NCI-H2196 treated with DMSO at 0.1 percent for 48 hours (cell line): ENCODE results near the gene MYOZ3.

Experiments
- DNase-seq: peaks from one replicate; lab custom pipeline; 2025; ENCODE audit not compliant: unreplicated experiment; lab: John Stamatoyannopoulos, UW

The MYOZ3 gene

GRCh38 chr5:150626853-150627276, 34.2 kb upstream of the MYOZ3 start:
- DNase-seq, result no peak

DNA sequence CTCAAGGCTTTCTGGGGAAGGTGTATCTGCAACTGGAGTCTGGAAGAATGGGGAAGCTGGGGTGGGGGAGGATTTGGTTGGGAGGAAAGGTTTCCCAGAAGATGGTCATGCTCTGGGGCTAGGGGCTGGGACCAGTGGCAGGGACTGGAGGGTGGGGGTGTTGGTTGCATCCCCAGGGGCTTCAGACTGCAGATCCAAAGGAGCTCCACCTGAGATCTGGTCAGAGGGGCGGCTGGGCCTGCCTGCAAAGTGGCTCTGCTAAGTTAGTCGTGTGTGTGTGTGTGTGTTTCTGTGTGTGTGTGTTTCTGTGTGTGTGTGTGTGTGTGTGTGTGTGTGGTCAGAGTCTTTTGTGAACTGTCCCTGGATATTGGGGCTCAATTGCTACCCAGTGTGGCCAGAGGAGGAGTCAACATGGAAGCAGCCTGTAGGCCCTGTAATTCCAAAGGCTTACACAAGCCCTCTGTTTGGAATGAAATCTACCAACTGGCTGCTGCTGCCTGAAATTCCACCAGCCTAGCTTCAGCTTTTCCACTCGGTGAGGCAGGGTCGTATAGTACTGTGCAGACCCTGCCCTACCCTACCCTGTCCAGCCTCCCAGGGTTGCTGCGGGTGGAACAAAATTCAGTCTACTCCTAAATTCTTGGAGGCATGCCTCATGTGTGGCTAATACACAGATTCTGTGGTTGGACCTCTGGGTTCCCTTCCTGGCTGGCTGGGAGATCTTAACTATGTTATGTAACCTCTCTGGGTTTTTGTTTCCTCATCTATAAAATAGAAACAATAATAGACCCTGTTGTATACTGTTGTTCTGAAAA, 33.1 kb upstream of the MYOZ3 start:
- no peak for DNase-seq

DNA sequence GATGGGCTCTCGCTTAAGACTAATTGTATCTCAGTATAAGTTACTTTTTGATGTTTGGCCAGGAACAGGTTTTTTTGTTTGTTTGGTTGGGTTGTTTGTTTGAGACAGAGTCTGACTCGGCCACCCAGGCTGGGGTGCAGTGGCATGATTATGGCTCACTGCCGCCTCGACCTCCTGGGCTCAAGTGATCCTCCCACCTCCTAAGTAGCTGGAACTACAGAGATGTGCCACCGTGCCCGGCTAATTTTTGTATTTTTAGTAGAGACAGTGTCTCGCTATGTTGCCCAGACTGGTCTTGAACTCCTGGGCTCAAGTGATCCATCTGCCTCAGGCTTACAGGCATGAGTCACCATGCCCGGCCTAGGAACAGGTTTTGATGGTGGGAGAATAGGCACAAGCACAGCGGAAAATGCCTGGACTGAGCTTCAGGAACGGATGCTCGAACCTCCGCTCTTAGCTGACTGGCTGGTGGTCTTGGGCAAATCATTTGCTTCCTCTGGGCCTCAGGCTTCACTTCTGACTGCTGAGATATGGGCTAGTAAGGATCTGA, 32.0 kb upstream of the MYOZ3 start:
- DNase-seq, result no peak

GRCh38 chr5:150630016-150630415, 31.0 kb upstream of the MYOZ3 start:
- DNase-seq, result no peak

DNA sequence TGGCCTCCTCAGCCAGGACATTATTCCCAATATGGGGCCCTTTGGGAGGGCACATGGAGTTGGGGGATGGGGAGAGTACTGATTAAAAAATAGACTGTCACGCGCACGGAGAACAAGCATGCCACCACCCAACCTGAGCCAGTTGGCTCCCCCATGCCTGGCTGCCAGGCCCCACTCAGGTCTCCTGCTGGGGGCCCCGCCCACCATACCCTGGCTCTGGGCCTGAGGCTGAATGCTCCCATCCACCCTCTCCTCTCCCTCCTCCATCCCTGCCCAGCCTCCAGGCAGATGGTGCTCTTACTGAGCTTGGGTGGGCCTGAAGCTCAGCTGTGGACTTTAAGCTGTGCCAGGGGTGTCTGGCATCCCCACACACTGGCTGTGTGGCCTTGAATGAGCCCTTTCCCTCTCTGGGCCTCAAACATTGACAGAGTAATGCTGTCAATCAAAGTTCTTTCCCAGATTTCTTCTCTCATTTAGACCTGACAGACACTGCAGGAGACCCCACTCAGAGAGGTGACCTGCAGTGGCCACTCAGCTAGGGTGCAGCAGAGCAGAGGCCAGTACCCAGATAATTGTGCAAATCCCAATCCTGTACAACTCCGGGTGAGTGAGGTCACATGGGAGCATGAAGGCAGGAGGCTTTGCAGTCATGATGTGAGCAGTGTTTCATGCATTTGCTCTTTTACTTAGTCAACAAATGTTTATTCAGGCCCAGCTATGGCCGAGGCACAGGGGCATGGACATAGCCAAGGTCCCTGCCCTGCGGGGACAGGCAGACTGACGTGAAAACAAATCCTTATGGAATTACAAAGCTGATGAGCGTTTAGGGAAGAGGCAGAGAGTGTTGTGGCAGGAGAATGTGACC, 30.4 kb upstream of the MYOZ3 start:
- DNase-seq, result no peak

DNA sequence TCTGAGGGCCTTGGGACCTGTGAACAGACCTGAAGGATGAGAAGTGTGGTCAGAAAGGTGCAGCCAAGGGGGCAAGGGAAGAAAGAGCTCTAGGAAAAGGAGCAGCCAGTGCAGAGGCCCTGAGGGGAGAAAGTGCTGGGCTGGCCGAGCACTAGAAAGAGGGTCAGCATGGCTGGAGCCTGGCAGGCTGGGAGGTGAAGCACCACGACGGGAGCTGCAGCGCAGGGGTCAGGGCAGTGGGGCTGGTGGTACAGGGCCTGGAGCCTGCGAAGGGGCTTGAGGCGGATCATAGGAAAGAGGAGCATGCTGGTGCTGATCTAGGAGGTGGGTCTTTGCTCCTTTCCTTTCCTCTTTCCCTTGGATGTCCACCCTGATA, 29.7 kb upstream of the MYOZ3 start:
- no peak for DNase-seq

DNA sequence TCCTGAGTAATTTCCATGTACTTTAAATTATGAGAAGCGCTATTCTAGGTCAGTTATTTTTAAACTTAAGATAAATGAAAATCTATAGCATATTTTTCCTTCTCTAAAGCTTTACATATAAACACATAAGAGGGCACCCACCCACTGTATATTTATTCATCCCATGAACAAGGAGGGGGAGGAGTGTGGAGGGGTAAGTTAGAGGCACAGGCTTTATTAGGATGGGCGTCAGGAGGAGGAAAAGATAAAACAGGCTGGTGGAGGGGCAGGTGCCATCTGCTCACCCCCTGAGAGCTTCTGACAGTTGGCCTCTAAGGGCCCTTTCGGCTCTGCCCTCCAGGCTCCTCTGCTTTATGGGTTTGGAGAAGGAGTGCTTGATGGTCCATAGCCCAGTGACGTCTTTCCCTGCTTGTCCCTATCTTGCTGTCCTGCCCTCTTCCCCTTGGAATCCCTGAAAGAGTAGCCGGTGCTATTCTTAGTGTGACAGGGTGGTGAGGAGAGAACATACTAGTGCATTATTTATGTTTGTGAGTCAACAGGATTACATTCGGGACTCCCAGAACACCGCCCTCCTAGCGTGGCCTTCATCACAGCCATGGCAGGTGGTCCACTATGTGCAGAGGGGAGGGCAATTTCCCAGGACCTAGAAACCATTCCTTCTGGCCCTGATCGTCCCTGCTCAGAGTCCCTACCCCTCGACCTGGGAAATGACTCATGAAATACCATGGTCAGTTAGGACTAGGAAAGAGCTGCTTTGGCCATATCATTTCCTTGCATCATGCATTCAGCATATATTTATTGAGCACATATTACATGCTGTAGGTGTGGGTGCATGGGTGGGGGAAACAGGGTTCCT, 28.5 kb upstream of the MYOZ3 start:
- DNase-seq, result no peak

DNA sequence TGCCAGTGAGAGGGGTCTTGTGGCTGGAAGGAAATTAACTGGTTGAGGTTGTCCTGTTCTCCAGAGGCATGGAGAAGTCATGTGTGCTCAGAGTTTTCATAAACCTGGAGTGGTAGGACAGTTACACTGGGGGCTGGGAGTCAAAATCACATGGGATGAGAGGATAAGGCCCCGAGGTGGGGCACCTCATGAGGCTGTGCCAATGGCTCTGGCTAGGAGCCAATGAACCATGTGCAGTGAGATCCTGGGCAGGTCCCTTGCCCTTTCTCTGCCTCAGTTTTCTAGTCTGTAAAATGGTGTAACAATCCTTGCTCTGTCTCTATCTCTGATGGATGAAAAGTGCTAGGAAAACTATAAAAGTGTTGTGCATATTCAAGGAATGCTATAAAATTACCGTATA, 27.6 kb upstream of the MYOZ3 start:
- DNase-seq, result no peak

DNA sequence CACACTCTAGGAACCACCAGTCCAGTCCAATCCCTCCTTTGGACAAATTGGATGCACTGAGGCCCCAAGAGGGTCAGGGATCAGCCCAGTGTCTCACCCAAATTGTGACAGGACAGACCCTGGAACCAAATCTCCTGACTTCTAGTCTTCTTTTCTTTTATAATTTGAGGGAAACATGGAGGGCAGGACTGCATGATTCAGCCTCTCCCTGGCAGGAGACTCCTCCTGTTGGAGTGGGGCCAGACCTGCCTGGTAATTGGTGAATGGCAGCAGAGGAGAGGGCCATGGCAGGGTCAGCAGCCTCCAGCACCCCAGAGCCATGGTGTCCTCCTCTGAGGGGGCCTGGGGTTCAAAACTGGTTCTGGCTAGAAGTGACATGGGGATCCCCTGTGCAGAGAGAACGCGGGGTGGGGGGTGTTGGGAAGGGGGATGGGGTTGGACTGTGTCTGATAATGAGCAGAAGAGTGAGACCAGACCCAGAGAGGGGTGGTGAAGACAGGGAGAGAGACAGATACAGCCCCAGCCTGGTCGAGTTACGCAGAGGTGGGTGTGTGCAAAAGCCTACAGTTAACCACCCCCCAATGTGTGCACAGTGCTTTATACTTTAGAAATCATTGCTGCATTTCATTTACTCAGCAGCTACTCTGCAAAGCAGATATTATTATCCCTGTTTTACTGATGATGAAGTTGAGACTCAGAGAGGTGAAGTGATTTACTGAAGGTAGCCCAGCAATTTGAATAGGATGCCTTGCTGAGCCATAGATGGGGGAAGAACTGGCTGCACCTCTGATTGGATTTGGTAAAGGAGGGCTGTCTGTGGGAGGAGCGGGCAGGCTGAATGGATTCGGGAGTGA, 24.4 kb upstream of the MYOZ3 start:
- DNase-seq, result no peak

GRCh38 chr5:150637245-150638052, 23.6 kb upstream of the MYOZ3 start:
- no peak for DNase-seq

- DNase-seq, result no peak
Measured at GRCh38 chr5:150638053-150638444, 23.0 kb upstream of the MYOZ3 start.

- no peak for DNase-seq
Measured at GRCh38 chr5:150638488-150639376, 22.3 kb upstream of the MYOZ3 start.

GRCh38 chr5:150639377-150639692, 21.7 kb upstream of the MYOZ3 start:
- no peak for DNase-seq

GRCh38 chr5:150639751-150640150, 21.3 kb upstream of the MYOZ3 start:
- no peak for DNase-seq

GRCh38 chr5:150640311-150641005, 20.6 kb upstream of the MYOZ3 start, which contains the start of gene SYNPO:
SYNPO (plus strand) TSS chr5:150640660; CDS start chr5:150648276, 7,616 bp downstream.
- no peak for DNase-seq

DNA sequence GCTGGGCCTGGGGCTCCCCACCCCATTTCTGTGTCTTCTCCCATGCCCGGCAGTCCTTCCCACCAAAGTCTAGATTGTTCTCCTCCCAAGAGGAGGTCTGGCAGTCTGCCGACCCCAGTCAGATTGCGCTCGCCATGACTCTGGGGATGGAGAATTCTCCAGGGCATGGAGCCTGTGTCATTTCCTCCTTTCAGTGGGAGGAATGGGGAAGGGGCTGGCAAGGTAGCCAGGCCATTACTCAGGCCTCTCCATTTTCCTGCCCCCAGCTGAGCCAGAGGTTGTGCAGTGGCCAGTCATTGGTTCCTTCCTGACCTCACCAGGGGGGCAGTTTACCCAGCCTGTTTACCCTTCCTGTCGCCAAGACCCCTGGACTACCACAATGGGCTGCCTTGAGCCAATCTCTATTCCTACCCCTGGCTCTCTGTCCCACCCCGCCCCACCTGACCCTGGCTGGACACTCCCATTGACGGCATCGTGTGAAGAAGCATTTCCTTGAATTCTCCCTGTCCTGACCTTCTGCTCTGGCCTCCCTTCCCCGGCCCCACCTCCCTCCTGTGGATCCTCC, 20.0 kb upstream of the MYOZ3 start:
- no peak for DNase-seq

- no peak for DNase-seq
Measured at GRCh38 chr5:150641824-150642566, 19.1 kb upstream of the MYOZ3 start.
